C4-2B (cell line): ENCODE data around the gene MLLT1.

Experiments
- H3K27ac ChIP-seq: fragments of 450-650 bp; 2 replicates; pipeline ENCODE4 v1.5.1; 2017
- CTCF ChIP-seq: fragments of 450-650 bp; conservative IDR thresholded peaks from 2 replicates; pipeline ENCODE4 v1.5.1; 2017; ENCODE audit warnings: mild to moderate bottlenecking
- ZFX ChIP-seq: fragments of 450-650 bp; IDR thresholded peaks from 2 replicates; pipeline ENCODE4 v1.6.1; 2017

MLLT1 gene

GRCh38 chr19:6222884-6223283 lies 56.9 kb downstream of the MLLT1 start:
- TF ChIP-seq ZFX (no peak), CTCF (no peak)
- no peak overlapping the region for H3K27ac ChIP-seq

- H3K27ac ChIP-seq, result no peak overlapping the region
- TF ChIP-seq CTCF (no peak), ZFX (no peak)
These were observed 57.7 kb downstream of the MLLT1 start for GRCh38 chr19:6221878-6222746.

GRCh38 chr19:6221220-6221877 lies 58.4 kb downstream of the MLLT1 start:
- no peak for TF ChIP-seq ZFX
- TF ChIP-seq CTCF, result no peak
- H3K27ac ChIP-seq, result no peak overlapping the region

- TF ChIP-seq CTCF (no peak), ZFX (no peak)
- no peak overlapping the region for H3K27ac ChIP-seq
These were observed 59.2 kb downstream of the MLLT1 start for GRCh38 chr19:6220385-6221191.

GRCh38 chr19:6219586-6220290 lies 60.0 kb downstream of the MLLT1 start:
- peak overlapping the region; percentile 37; the same call in 1 of the 2 replicates for H3K27ac ChIP-seq
- TF ChIP-seq CTCF (no peak), ZFX (no peak)

- H3K27ac ChIP-seq, result peak overlapping the region; percentile 37; the same call in 1 of the 2 replicates
- TF ChIP-seq CTCF (no peak), ZFX (no peak)
These were observed 60.6 kb downstream of the MLLT1 start for GRCh38 chr19:6219147-6219525.
